H1 (cell line): ENCODE measurements around the gene KATNIP. TPM values are rescaled to one million over a fixed set of nuclear protein-coding genes. Genes with fewer than 3 reads are reported as not detected.

ENCODE experiments used
- KDM5A ChIP-seq: fragments of 200-600 bp; IDR thresholded peaks from 2 replicates; pipeline ENCODE4 v1.7.1; 2012; ENCODE audit warnings: mild to moderate bottlenecking, low read length, inconsistent platforms, mixed read lengths
- ZNF274 ChIP-seq: IDR thresholded peaks from 2 replicates; pipeline ENCODE4 v1.7.0; 2012; ENCODE audit warnings: low read length, borderline replicate concordance; ENCODE audit errors: extremely low read depth
- polyA plus RNA-seq, 7 experiments: library from polyadenylated mRNA; depleted of rRNA in 3 of 7; stranded (reverse) in 5 of 7; unstranded in 2 of 7; fragments of >200 nt in 5 of 7; fragments of 200-250 nt in 2 of 7; gene quantifications; 1 replicate in 5 of 7; 2 replicates in 1 of 7; 4 replicates in 1 of 7; pipeline versions ENCODE4 v1.2.1 to v1.2.3, GENCODE V29; 2011 to 2013; ENCODE audit warnings: missing spikeins in 2 of 7, mixed read lengths in 2 of 7
- total RNA-seq: library from RNA; stranded (reverse); fragmentation: NEBNext Ultra II Directional; extraction: Animal tissue kit (Norgen Biotek cat#: 25700); gene quantifications from 2 replicates; pipeline ENCODE4 v1.2.1, GENCODE V29; 2021

The KATNIP gene
- total and polyA plus RNA-seq, 2 of the 8 experiments (the other 6 are each of a cell fraction or from before 2014, with no cell fraction given), result 7.9 to 20.0 TPM

- TF ChIP-seq KDM5A, result no peak
- TF ChIP-seq ZNF274, result no peak
Measured at GRCh38 chr16:27539120-27539519, 10.8 kb upstream of the KATNIP start (continued).
